Activated CD4-positive, alpha-beta T cell treated with anti-CD3 and anti-CD28 coated beads, Interleukin-2, amount 10 ng/mL, durations not matched to agents 7 days and 5 days (primary cell): ENCODE data around the gene ZFPM1. TPM values are rescaled to one million over a fixed set of nuclear protein-coding genes. Genes with fewer than 3 reads are reported as not detected.
"Not testable (repeated sequence)": the region's sequence is repeated elsewhere in the genome, so short reads cannot be mapped to it uniquely, and the experiment has no call there.

ENCODE experiments used
- CTCF ChIA-PET: fragments of 350-600 bp; sonication (Branson Sonifier 250); formaldehyde crosslinking; loops from one replicate; lab custom pipeline; 2021; ENCODE audit warnings: antibody characterized with exemption; lab: Charles Lee
- POLR2A ChIA-PET: fragments of 350-600 bp; sonication (Branson Sonifier 250); formaldehyde crosslinking; loops from one replicate; lab custom pipeline; 2021; ENCODE audit warnings: antibody characterized with exemption; lab: Charles Lee
- DNase-seq: peaks from one replicate; pipeline ENCODE4 v3.0.0-alpha.2; 2020
- H3K27ac Mint-ChIP-seq: one replicate; pipeline ENCODE4 v1.8.0; 2021; ENCODE audit warnings: mild to moderate bottlenecking, moderate library complexity, mixed read lengths
- H3K27me3 Mint-ChIP-seq: one replicate; pipeline ENCODE4 v1.8.0; 2021; ENCODE audit warnings: mixed read lengths
- H3K36me3 Mint-ChIP-seq: one replicate; pipeline ENCODE4 v1.8.0; 2021; ENCODE audit warnings: low read depth, mixed read lengths
- H3K4me1 Mint-ChIP-seq: one replicate; pipeline ENCODE4 v1.8.0; 2021; ENCODE audit warnings: mixed read lengths
- H3K4me3 Mint-ChIP-seq: one replicate; pipeline ENCODE4 v1.8.0; 2021; ENCODE audit warnings: mild to moderate bottlenecking, moderate library complexity, mixed read lengths
- H3K9me3 Mint-ChIP-seq: one replicate; pipeline ENCODE4 v1.8.0; 2021; ENCODE audit warnings: mixed read lengths
- total RNA-seq, 2 experiments: library from RNA; stranded (reverse); gene quantifications; one replicate each; pipeline ENCODE4 v1.2.3, GENCODE V29; 2021

Gene ZFPM1
- total RNA-seq, 2 experiments from 2014 or later = 12.7 to 13.8 TPM

- ChIA-PET CTCF (no interaction called here), POLR2A (no interaction called here)
- H3K36me3 Mint-ChIP-seq = no peaks in the 10 kb centered on the region
- H3K27me3 Mint-ChIP-seq = no peaks in the 10 kb centered on the region
- H3K27ac Mint-ChIP-seq = peak overlapping the region; percentile 72
- no peak overlapping the region for H3K4me3 Mint-ChIP-seq
- H3K9me3 Mint-ChIP-seq = no peaks in the 10 kb centered on the region
- peak; percentile 53 for DNase-seq
- H3K4me1 Mint-ChIP-seq = peaks cover 58% of the 10 kb centered on the region
Observed at GRCh38 chr16:88469615-88470395, 16.7 kb downstream of the ZFPM1 start.

- H3K4me3 Mint-ChIP-seq, CTCF ChIA-PET, POLR2A ChIA-PET, DNase-seq, H3K9me3 Mint-ChIP-seq, H3K36me3 Mint-ChIP-seq, H3K27me3 Mint-ChIP-seq: not testable (repeated sequence)
- H3K27ac Mint-ChIP-seq = peak overlapping the region; percentile 72
- peaks cover 54% of the 10 kb centered on the region for H3K4me1 Mint-ChIP-seq
Observed at GRCh38 chr16:88470396-88470680, 17.3 kb downstream of the ZFPM1 start.

- Mint-ChIP-seq H3K27ac (peak overlapping the region; percentile 76), H3K4me1 (peaks cover 50% of the 10 kb centered on the region)
- H3K9me3 Mint-ChIP-seq, H3K36me3 Mint-ChIP-seq, DNase-seq, H3K4me3 Mint-ChIP-seq, POLR2A ChIA-PET, CTCF ChIA-PET, H3K27me3 Mint-ChIP-seq: not testable (repeated sequence)
Observed at GRCh38 chr16:88470696-88471095, 17.6 kb downstream of the ZFPM1 start.

- no peak overlapping the region for H3K4me3 Mint-ChIP-seq
- H3K36me3 Mint-ChIP-seq = no peaks in the 10 kb centered on the region
- no peaks in the 10 kb centered on the region for H3K9me3 Mint-ChIP-seq
- CTCF ChIA-PET = no interaction called here
- H3K27me3 Mint-ChIP-seq = no peaks in the 10 kb centered on the region
- POLR2A ChIA-PET = no interaction called here
- no peak for DNase-seq
- H3K27ac Mint-ChIP-seq = peak overlapping the region; percentile 76
- H3K4me1 Mint-ChIP-seq = peaks cover 46% of the 10 kb centered on the region
Observed at GRCh38 chr16:88471115-88471514, 18.0 kb downstream of the ZFPM1 start.

GRCh38 chr16:88471575-88471974 is 18.5 kb downstream of the ZFPM1 start:
- ChIA-PET POLR2A (interaction anchor here (0.6 kb wide), 1 partner anchor 41 kb away, joined by 3 read pairs; no protein-coding TSS in a partner anchor), CTCF (no interaction called here)
- Mint-ChIP-seq H3K27me3 (no peaks in the 10 kb centered on the region), H3K4me1 (peaks cover 43% of the 10 kb centered on the region), H3K36me3 (no peaks in the 10 kb centered on the region), H3K27ac (no peak overlapping the region), H3K4me3 (no peak overlapping the region), H3K9me3 (no peaks in the 10 kb centered on the region)
- no peak for DNase-seq

- POLR2A ChIA-PET = interaction anchor here (0.6 kb wide), 1 partner anchor 42 kb away, joined by 3 read pairs; no protein-coding TSS in a partner anchor
- H3K4me1 Mint-ChIP-seq = peaks cover 44% of the 10 kb centered on the region
- H3K9me3 Mint-ChIP-seq = no peaks in the 10 kb centered on the region
- no peak overlapping the region for H3K27ac Mint-ChIP-seq
- no peak overlapping the region for H3K4me3 Mint-ChIP-seq
- no peaks in the 10 kb centered on the region for H3K27me3 Mint-ChIP-seq
- CTCF ChIA-PET = no interaction called here
- H3K36me3 Mint-ChIP-seq = no peaks in the 10 kb centered on the region
- DNase-seq = no peak
Observed at GRCh38 chr16:88472069-88472468, 19.0 kb downstream of the ZFPM1 start.

GRCh38 chr16:88472637-88473205 is 19.6 kb downstream of the ZFPM1 start:
- ChIA-PET POLR2A (no interaction called here), CTCF (no interaction called here)
- Mint-ChIP-seq H3K36me3 (no peaks in the 10 kb centered on the region), H3K27ac (peak overlapping the region; percentile 46), H3K4me1 (peaks cover 48% of the 10 kb centered on the region), H3K4me3 (no peak overlapping the region), H3K27me3 (no peaks in the 10 kb centered on the region), H3K9me3 (no peaks in the 10 kb centered on the region)
- DNase-seq = no peak

- DNase-seq = no peak
- CTCF ChIA-PET = interaction anchor here (1.3 kb wide), 1 partner anchor 38 kb away, joined by 4 read pairs; no protein-coding TSS in a partner anchor
- Mint-ChIP-seq H3K27ac (no peak overlapping the region), H3K9me3 (no peaks in the 10 kb centered on the region), H3K4me3 (no peak overlapping the region), H3K27me3 (no peaks in the 10 kb centered on the region), H3K4me1 (peaks cover 52% of the 10 kb centered on the region), H3K36me3 (no peaks in the 10 kb centered on the region)
- POLR2A ChIA-PET = no interaction called here
Observed at GRCh38 chr16:88473666-88474534, 20.8 kb downstream of the ZFPM1 start.

- POLR2A ChIA-PET = no interaction called here
- CTCF ChIA-PET = interaction anchor here (1.1 to 1.3 kb wide), 2 partner anchors 20 to 39 kb away, joined by 3 to 4 read pairs; no protein-coding TSS in a partner anchor
- Mint-ChIP-seq H3K9me3 (no peaks in the 10 kb centered on the region), H3K4me3 (no peak overlapping the region), H3K36me3 (no peaks in the 10 kb centered on the region), H3K27me3 (no peaks in the 10 kb centered on the region), H3K27ac (no peak overlapping the region), H3K4me1 (peaks cover 47% of the 10 kb centered on the region)
- DNase-seq = no peak
Observed at GRCh38 chr16:88475037-88475436, 22.0 kb downstream of the ZFPM1 start.

GRCh38 chr16:88476203-88476602 is 23.1 kb downstream of the ZFPM1 start:
- no peak for DNase-seq
- POLR2A ChIA-PET = no interaction called here
- peak overlapping the region; percentile 62 for H3K27ac Mint-ChIP-seq
- peaks cover 41% of the 10 kb centered on the region for H3K4me1 Mint-ChIP-seq
- CTCF ChIA-PET = no interaction called here
- no peaks in the 10 kb centered on the region for H3K27me3 Mint-ChIP-seq
- no peaks in the 10 kb centered on the region for H3K9me3 Mint-ChIP-seq
- no peak overlapping the region for H3K4me3 Mint-ChIP-seq
- H3K36me3 Mint-ChIP-seq = no peaks in the 10 kb centered on the region

GRCh38 chr16:88476817-88477397 is 23.8 kb downstream of the ZFPM1 start:
- H3K4me3 Mint-ChIP-seq = no peak overlapping the region
- DNase-seq = no peak
- H3K9me3 Mint-ChIP-seq = no peaks in the 10 kb centered on the region
- H3K4me1 Mint-ChIP-seq = peaks cover 40% of the 10 kb centered on the region
- CTCF ChIA-PET = no interaction called here
- no peaks in the 10 kb centered on the region for H3K36me3 Mint-ChIP-seq
- POLR2A ChIA-PET = interaction anchor here (0.6 kb wide), 1 partner anchor 1439 kb away, joined by 3 read pairs; no protein-coding TSS in a partner anchor
- no peaks in the 10 kb centered on the region for H3K27me3 Mint-ChIP-seq
- H3K27ac Mint-ChIP-seq = no peak overlapping the region

GRCh38 chr16:88477631-88478519 is 24.8 kb downstream of the ZFPM1 start:
- Mint-ChIP-seq H3K27me3 (no peaks in the 10 kb centered on the region), H3K4me1 (peaks cover 34% of the 10 kb centered on the region), H3K36me3 (no peaks in the 10 kb centered on the region), H3K27ac (peak overlapping the region; percentile 59), H3K9me3 (no peaks in the 10 kb centered on the region), H3K4me3 (peak overlapping the region; percentile 43)
- ChIA-PET CTCF (no interaction called here), POLR2A (interaction anchor here (0.6 kb wide), 1 partner anchor 1438 kb away, joined by 3 read pairs; no protein-coding TSS in a partner anchor)
- peak; percentile 64 for DNase-seq
